ENCODE results near the gene BTBD17. TPM values are rescaled to one million over a fixed set of nuclear protein-coding genes. Genes with fewer than 3 reads are reported as not detected.

Gene BTBD17
- total and polyA plus RNA-seq, 2 experiments from 2014 or later: 1.9 to 5.0 TPM

- no peaks in the 10 kb centered on the region for H3K9me2 ChIP-seq (ENCODE audit: insufficient read depth)
- H3K27me3 ChIP-seq (ENCODE audit: insufficient read depth): no peaks in the 10 kb centered on the region
- H3K4me3 Mint-ChIP-seq: no peak overlapping the region
- no peak overlapping the region for H3K27ac ChIP-seq (ENCODE audit: low read depth)
- no peaks in the 10 kb centered on the region for H3K36me3 Mint-ChIP-seq (ENCODE audit: low read depth)
- H3F3A ChIP-seq (replicated peaks; ENCODE audit: low read depth): no peaks in the 10 kb centered on the region
- H3K4me1 ChIP-seq (ENCODE audit: insufficient read depth): no peaks in the 10 kb centered on the region
- no peaks in the 10 kb centered on the region for H3K4me1 Mint-ChIP-seq
- no peak overlapping the region for H3K27ac Mint-ChIP-seq
- H3K36me3 ChIP-seq (ENCODE audit: insufficient read depth): no peaks in the 10 kb centered on the region
- H3K4me3 ChIP-seq: no peak overlapping the region
- no peak overlapping the region for H3K4me2 ChIP-seq
- no peaks in the 10 kb centered on the region for H4K20me1 ChIP-seq (replicated peaks; ENCODE audit: insufficient read depth)
- TF ChIP-seq ZNF331 (CRISPR knock-in tag; IDR thresholded peaks at IDR 0.05; ENCODE audit: low read depth) (no peak), NANOG (IDR thresholded peaks at IDR 0.05; ENCODE audit: borderline replicate concordance) (no peak), STAT1 (IDR thresholded peaks at IDR 0.05; ENCODE audit: unreplicated experiment) (no peak), ZNF462 (CRISPR knock-in tag; IDR thresholded peaks at IDR 0.05) (no peak), EZH2 (IDR thresholded peaks at IDR 0.05; ENCODE audit: low read depth, unreplicated experiment) (no peak), CTCF (conservative IDR thresholded peaks at IDR 0.05; ENCODE audit: low read depth in 2 of 2) (no peak), JUNB (IDR thresholded peaks at IDR 0.05; ENCODE audit: unreplicated experiment) (no peak)
- peaks cover 6% of the 10 kb centered on the region; the same call in 2 of the 3 replicates for H3K9me3 Mint-ChIP-seq
- no peaks in the 10 kb centered on the region for H3K79me2 ChIP-seq (replicated peaks; ENCODE audit: insufficient read depth)
- peaks cover 11% of the 10 kb centered on the region for H3K27me3 Mint-ChIP-seq (ENCODE audit: insufficient read depth, low read depth, poor library complexity)
- no peak for ATAC-seq
- H2AFZ ChIP-seq: no peak overlapping the region
- DNase-seq (ENCODE audit: low spot score): no peak
Measured at GRCh38 chr17:74317071-74317470, 44.6 kb downstream of the BTBD17 start.

Data from GM23338 (cell line).